Medulla oblongata (tissue), 1 donor: ENCODE measurements around the gene ROBO1.

ENCODE experiments used
- DNase-seq: peaks from one replicate; pipeline ENCODE4 v3.0.0-alpha.2; 2015; ENCODE audit errors: extremely low spot score

ROBO1 gene

GRCh38 chr3:79167651-79168416 is 600.0 kb downstream of the ROBO1 start:
- DNase-seq = peak; percentile 4

- DNase-seq = no peak
Observed at GRCh38 chr3:79162653-79163052, 605.1 kb downstream of the ROBO1 start.

GRCh38 chr3:79161941-79162340 is 605.9 kb downstream of the ROBO1 start:
- no peak for DNase-seq

- no peak for DNase-seq
Observed at GRCh38 chr3:79160421-79160820, 607.4 kb downstream of the ROBO1 start.

GRCh38 chr3:79159736-79160135 is 608.1 kb downstream of the ROBO1 start:
- DNase-seq = no peak

GRCh38 chr3:79157191-79157590 is 610.6 kb downstream of the ROBO1 start:
- no peak for DNase-seq

- no peak for DNase-seq
Observed at GRCh38 chr3:79154865-79155264, 612.9 kb downstream of the ROBO1 start.

- no peak for DNase-seq
Observed at GRCh38 chr3:79148786-79149185, 619.0 kb downstream of the ROBO1 start.

- no peak for DNase-seq
Observed at GRCh38 chr3:79146024-79146423, 621.8 kb downstream of the ROBO1 start.

GRCh38 chr3:79140708-79141107 is 627.1 kb downstream of the ROBO1 start:
- no peak for DNase-seq

GRCh38 chr3:79139395-79140068 is 628.3 kb downstream of the ROBO1 start:
- no peak for DNase-seq

GRCh38 chr3:79125313-79125984 is 642.3 kb downstream of the ROBO1 start:
- DNase-seq = no peak

GRCh38 chr3:79115458-79115857 is 652.3 kb downstream of the ROBO1 start:
- DNase-seq = no peak

GRCh38 chr3:79113876-79114275 is 653.9 kb downstream of the ROBO1 start:
- DNase-seq = no peak

- no peak for DNase-seq
Observed at GRCh38 chr3:79111375-79112052, 656.3 kb downstream of the ROBO1 start.

- DNase-seq = no peak
Observed at GRCh38 chr3:79109754-79110153, 658.0 kb downstream of the ROBO1 start.

GRCh38 chr3:79103307-79103706 is 664.5 kb downstream of the ROBO1 start:
- DNase-seq = no peak

- DNase-seq = no peak
Observed at GRCh38 chr3:79097964-79098660, 669.7 kb downstream of the ROBO1 start.

GRCh38 chr3:79094654-79095053 is 673.1 kb downstream of the ROBO1 start:
- no peak for DNase-seq

GRCh38 chr3:79086514-79086913 is 681.3 kb downstream of the ROBO1 start:
- DNase-seq = peak; percentile 66

- no peak for DNase-seq
Observed at GRCh38 chr3:79085171-79085570, 682.6 kb downstream of the ROBO1 start.

- DNase-seq = peak; percentile 27
Observed at GRCh38 chr3:79081335-79081734, 686.5 kb downstream of the ROBO1 start.
